HTR-8/SVneo (cell line): Measurements from ENCODE around the gene UCHL3.
A peak's percentile ranks its signal among the peaks of the same experiment; 100 is the strongest.

Experiments
- DNase-seq: peaks from one replicate; pipeline ENCODE4 v3.0.0; 2011; ENCODE audit warnings: low spot score, mixed read lengths; ENCODE audit not compliant: insufficient read length
- FAIRE-seq: peaks from 2 replicates; lab custom pipeline; 2011; peaks lifted over from hg19 to GRCh38; lab: Jason Lieb, UNC

Gene UCHL3

GRCh38 chr13:75617230-75617629 is 67.6 kb downstream of the UCHL3 start:
- DNase-seq (no peak), FAIRE-seq (no peak)

- DNase-seq (no peak), FAIRE-seq (no peak)
Observed at GRCh38 chr13:75618308-75618707, 68.7 kb downstream of the UCHL3 start.

- FAIRE-seq, result no peak
Observed at GRCh38 chr13:75620020-75620419, 70.4 kb downstream of the UCHL3 start.

GRCh38 chr13:75621147-75621546 is 71.6 kb downstream of the UCHL3 start:
- peak; percentile 26 for DNase-seq
- FAIRE-seq, result no peak

More at GRCh38 chr13:75620020-75620419, 70.4 kb downstream of the UCHL3 start:
- DNase-seq, result no peak

- no peak for DNase-seq
- FAIRE-seq, result no peak
Observed at GRCh38 chr13:75628801-75629200, 79.2 kb downstream of the UCHL3 start.

GRCh38 chr13:75633285-75633684 is 83.7 kb downstream of the UCHL3 start:
- DNase-seq (peak; percentile 30), FAIRE-seq (no peak)

- no peak for FAIRE-seq
- peak; percentile 12 for DNase-seq
Observed at GRCh38 chr13:75635101-75635827, 85.7 kb downstream of the UCHL3 start.

- DNase-seq, result peak; percentile 24
- FAIRE-seq, result no peak
Observed at GRCh38 chr13:75635828-75636435, 86.3 kb downstream of the UCHL3 start, which contains the start of gene LMO7. Gene LMO7 (plus strand): TSS chr13:75636330. CDS start chr13:75636658, 328 bp downstream.

- DNase-seq (peak; percentile 35), FAIRE-seq (no peak)
Observed at GRCh38 chr13:75636436-75637180, 87.0 kb downstream of the UCHL3 start.

GRCh38 chr13:75637181-75637750 is 87.7 kb downstream of the UCHL3 start:
- DNase-seq (peak; percentile 14), FAIRE-seq (no peak)

- DNase-seq, result no peak
- FAIRE-seq, result no peak
Observed at GRCh38 chr13:75639454-75639853, 89.9 kb downstream of the UCHL3 start.

- DNase-seq (no peak), FAIRE-seq (no peak)
Observed at GRCh38 chr13:75641026-75641425, 91.4 kb downstream of the UCHL3 start.

GRCh38 chr13:75643182-75643581 is 93.6 kb downstream of the UCHL3 start:
- no peak for DNase-seq
- FAIRE-seq, result no peak

GRCh38 chr13:75643693-75644092 is 94.1 kb downstream of the UCHL3 start:
- no peak for FAIRE-seq
- DNase-seq, result no peak

GRCh38 chr13:75645141-75645540 is 95.5 kb downstream of the UCHL3 start:
- no peak for DNase-seq
- no peak for FAIRE-seq

- FAIRE-seq (no peak), DNase-seq (no peak)
Observed at GRCh38 chr13:75647126-75647784, 97.7 kb downstream of the UCHL3 start.

GRCh38 chr13:75648446-75648845 is 98.9 kb downstream of the UCHL3 start:
- FAIRE-seq (no peak), DNase-seq (no peak)

- no peak for FAIRE-seq
- no peak for DNase-seq
Observed at GRCh38 chr13:75651013-75651412, 101.4 kb downstream of the UCHL3 start.

- DNase-seq (no peak), FAIRE-seq (no peak)
Observed at GRCh38 chr13:75652726-75653125, 103.1 kb downstream of the UCHL3 start.
